Aorta (tissue), 5 donors: Measurements from ENCODE around the gene HYCC1. TPM values are rescaled to one million over a fixed set of nuclear protein-coding genes. Genes with fewer than 3 reads are reported as not detected.
"Not testable (repeated sequence)": the region's sequence is repeated elsewhere in the genome, so short reads cannot be mapped to it uniquely, and the experiment has no call there.

Experiments
- ATAC-seq: fragments of 200-7000 bp; cut with Tn5 transposase; one replicate; pipeline ENCODE4 v1.9.1; 2022; ENCODE audit warnings: moderate library complexity; ENCODE audit not compliant: low FRiP score
- DNase-seq, 2 donors: peaks; one replicate each; pipeline ENCODE4 v3.0.0-alpha.2; 2020
- H3K27ac ChIP-seq, 2 donors: one replicate each; pipeline ENCODE4 v1.5.1; 2013; ENCODE audit warnings: low read length in 2 of 2, mild to moderate bottlenecking in 2 of 2, moderate library complexity in 2 of 2, control low read depth in 1 of 2, inconsistent platforms in 1 of 2, low read depth in 1 of 2
- H3K27me3 ChIP-seq, 2 donors: one replicate each; pipeline ENCODE4 v1.6.1; 2013; ENCODE audit warnings: control low read depth in 1 of 2, low read length in 1 of 2, mild to moderate bottlenecking in 1 of 2, moderate library complexity in 1 of 2; ENCODE audit not compliant: insufficient read depth in 2 of 2, control insufficient read depth in 1 of 2
- H3K36me3 ChIP-seq, 2 donors: one replicate each; pipeline ENCODE4 v1.6.1; 2013; ENCODE audit warnings: control low read depth in 1 of 2, low read length in 1 of 2, mild to moderate bottlenecking in 1 of 2; ENCODE audit not compliant: insufficient read depth in 2 of 2, control insufficient read depth in 1 of 2
- H3K4me1 ChIP-seq, 2 donors: one replicate each; pipeline ENCODE4 v1.6.1; 2013; ENCODE audit warnings: low read length in 2 of 2, control low read depth in 1 of 2, mild to moderate bottlenecking in 1 of 2, moderate library complexity in 1 of 2; ENCODE audit not compliant: insufficient read depth in 2 of 2, control insufficient read depth in 1 of 2
- H3K4me3 ChIP-seq, 2 donors: one replicate each; pipeline ENCODE4 v1.5.1; 2013; ENCODE audit warnings: low read length in 2 of 2, control low read depth in 1 of 2, mild to moderate bottlenecking in 1 of 2
- H3K9me3 ChIP-seq: one replicate; pipeline ENCODE4 v1.6.1; 2013; ENCODE audit warnings: mild to moderate bottlenecking, low read length; ENCODE audit not compliant: control insufficient read depth
- WGBS, 2 donors: extraction: QIAGEN DNeasy Blood & Tissue Kit; methylation state at CpG; one replicate each; pipeline ENCODE4 v1.1.7; 2013; 5-methylcytosine and 5-hydroxymethylcytosine counted together
- intact Hi-C, 2 donors: fragments of 100-400 bp; cut with DNase I; formaldehyde crosslinking; loops; one replicate each; pipeline versions ENCODE4 v1.14.2 to v1.15.0; 2022
- polyA plus RNA-seq, 2 donors: library from polyadenylated mRNA; stranded (reverse); fragments of 200-250 nt; gene quantifications; one replicate each; pipeline ENCODE4 v1.2.3, GENCODE V29; 2013
- total RNA-seq, 2 donors: library from RNA; stranded (reverse); fragmentation: NEBNext Ultra II Directional; extraction: Animal tissue kit (Norgen Biotek cat#: 25700); gene quantifications; one replicate each; pipeline ENCODE4 v1.2.1, GENCODE V29; 2021
- donor health status: healthy with polysubstance abuse.
- donor health status: Bipolar disorder and iron deficiency.
- donor health status: DM: no; HTN: no; CAD: no.
- donor health status: DM: no; HTN: no; CAD: no.
- donor health status: DM: yes; HTN: yes; CAD: no.

HYCC1 gene
- total and polyA plus RNA-seq, 4 donors: 21.0 to 69.3 (median 42.5) TPM

- ATAC-seq (peak; percentile 71), DNase-seq (no peak)
- Histone ChIP-seq H3K27me3 (no peaks in the 10 kb centered on the region), H3K27ac (no peak overlapping the region), H3K36me3 (no peaks in the 10 kb centered on the region), H3K9me3 (no peaks in the 10 kb centered on the region), H3K4me3 (no peak overlapping the region), H3K4me1 (peaks cover 0 to 5% of the 10 kb centered on the region in 2 donors)
- 72 to 82% methylated on average over 3 of the region's 3 CpGs for WGBS, 2 donors
- intact Hi-C loops: no loop called here
Observed at GRCh38 chr7:22980422-22980821, 33.5 kb downstream of the HYCC1 start.

- DNase-seq: no peak
- ATAC-seq: no peak
- Histone ChIP-seq H3K36me3 (no peaks in the 10 kb centered on the region), H3K27me3 (no peaks in the 10 kb centered on the region), H3K4me3 (no peak overlapping the region), H3K9me3 (no peaks in the 10 kb centered on the region), H3K27ac (no peak overlapping the region), H3K4me1 (peaks cover 0 to 5% of the 10 kb centered on the region in 2 donors)
- intact Hi-C loops: no loop called here
- 95 to 100% methylated on average over 1 of the region's 1 CpG for WGBS, 2 donors
Observed at GRCh38 chr7:22979861-22980260, 34.1 kb downstream of the HYCC1 start.

DNA sequence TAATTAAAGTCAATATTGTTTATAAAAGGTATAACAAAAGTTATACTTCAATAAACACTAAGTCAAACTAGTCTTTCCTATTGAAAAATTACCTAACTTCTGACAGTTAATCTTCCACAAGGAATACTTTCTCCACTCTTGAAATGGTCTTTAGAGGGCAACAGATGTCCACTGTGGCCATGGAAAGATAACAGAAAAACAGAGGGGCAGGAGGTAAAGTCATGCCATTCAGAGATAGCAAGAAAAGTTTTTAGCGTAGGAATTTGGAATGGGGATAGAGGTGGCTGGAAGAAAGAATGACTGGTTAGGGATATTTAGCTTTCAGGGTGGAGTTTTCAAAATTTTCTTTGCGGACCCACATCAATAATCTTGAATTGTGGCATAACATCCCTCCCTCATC is 34.7 kb downstream of the HYCC1 start:
- WGBS, 2 donors: 94% methylated on average over 2 of the region's 2 CpGs
- H3K36me3 ChIP-seq: no peaks in the 10 kb centered on the region
- H3K4me1 ChIP-seq: peaks cover 0 to 5% of the 10 kb centered on the region in 2 donors
- H3K27me3 ChIP-seq: no peaks in the 10 kb centered on the region
- H3K27ac ChIP-seq: no peak overlapping the region
- no peak for ATAC-seq
- intact Hi-C loops: no loop called here
- no peak overlapping the region for H3K4me3 ChIP-seq
- DNase-seq: no peak
- H3K9me3 ChIP-seq: no peaks in the 10 kb centered on the region

- H3K36me3 ChIP-seq, ATAC-seq: not testable (repeated sequence)
Observed at GRCh38 chr7:22974636-22975035, 39.3 kb downstream of the HYCC1 start.

DNA sequence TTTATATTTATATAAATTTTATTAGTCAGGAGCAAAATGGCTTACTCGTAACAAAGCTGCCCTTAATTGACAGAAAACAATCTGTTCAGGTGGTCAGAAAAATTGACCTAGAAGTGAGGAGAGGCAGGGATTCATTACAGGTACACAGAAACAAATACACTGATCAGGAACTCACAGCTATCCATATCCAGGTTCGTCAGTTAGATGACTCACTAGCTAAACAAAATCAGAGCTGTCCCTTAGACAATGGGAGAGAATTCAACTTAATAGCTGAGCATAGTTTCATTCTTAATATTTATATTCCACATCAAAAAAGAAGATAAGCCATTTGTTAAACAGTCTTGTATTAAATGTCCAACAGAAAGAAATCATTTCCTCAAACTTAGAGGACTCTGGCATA is 41.7 kb downstream of the HYCC1 start:
- no peaks in the 10 kb centered on the region for H3K27me3 ChIP-seq
- ATAC-seq (no peak), DNase-seq (no peak)
- 87 to 94% methylated on average over 2 of the region's 2 CpGs for WGBS, 2 donors
- H3K4me1 ChIP-seq: no peaks in the 10 kb centered on the region
- no peak overlapping the region for H3K4me3 ChIP-seq
- H3K27ac ChIP-seq: no peak overlapping the region
- no peaks in the 10 kb centered on the region for H3K36me3 ChIP-seq
- H3K9me3 ChIP-seq: no peaks in the 10 kb centered on the region
- intact Hi-C loops: no loop called here

More at GRCh38 chr7:22974636-22975035, 39.3 kb downstream of the HYCC1 start:
- DNase-seq, H3K9me3 ChIP-seq, H3K4me1 ChIP-seq, H3K27me3 ChIP-seq, H3K4me3 ChIP-seq, H3K27ac ChIP-seq, intact Hi-C loops: not testable (repeated sequence)
- WGBS, 2 donors: 78 to 94% methylated on average over 3 of the region's 3 CpGs

DNA sequence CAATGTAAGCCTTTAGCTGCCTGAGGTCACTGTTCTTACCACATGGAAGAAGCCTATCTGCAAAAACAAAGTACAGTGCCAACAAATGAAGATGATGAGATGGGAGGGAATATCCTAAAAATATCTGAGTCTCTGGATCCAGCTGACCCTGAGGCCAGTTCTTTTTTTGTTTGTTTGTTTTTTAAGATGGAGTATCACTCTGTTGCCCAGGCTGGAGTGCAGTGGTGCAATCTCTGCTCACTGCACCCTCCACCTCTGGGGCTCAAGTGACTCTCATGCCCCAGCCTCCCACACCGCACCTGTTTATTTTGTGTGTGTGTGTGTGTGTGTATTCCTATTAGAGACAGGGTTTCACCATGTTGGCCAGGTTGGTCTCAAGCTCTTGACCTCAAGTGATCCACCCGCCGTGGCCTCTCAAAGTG is 44.9 kb downstream of the HYCC1 start:
- no peak overlapping the region for H3K27ac ChIP-seq
- H3K4me1 ChIP-seq: no peaks in the 10 kb centered on the region
- no peak overlapping the region for H3K4me3 ChIP-seq
- intact Hi-C loops: no loop called here
- 79 to 96% methylated on average over 3 of the region's 3 CpGs for WGBS, 2 donors
- H3K27me3 ChIP-seq: no peaks in the 10 kb centered on the region
- ATAC-seq (no peak), DNase-seq (no peak)
- no peaks in the 10 kb centered on the region for H3K36me3 ChIP-seq
- no peaks in the 10 kb centered on the region for H3K9me3 ChIP-seq

Other genes starting within 250 kb of the HYCC1 start
- gene TOMM7, start 191.3 kb downstream of the HYCC1 start, total RNA-seq: 100 to 1,000 TPM; 250 to 305 TPM
- 1,000 to 10,000 TPM in 1 of 2 donors, 100 to 1,000 TPM in 1; 595 to 1,149 TPM for gene TOMM7, start 191.3 kb downstream of the HYCC1 start, polyA plus RNA-seq
- gene KLHL7, start 91.7 kb upstream of the HYCC1 start, total RNA-seq: 10 to 100 TPM; 21.0 to 23.0 TPM
- gene KLHL7, start 91.7 kb upstream of the HYCC1 start, polyA plus RNA-seq: 10 to 100 TPM; 10.5 to 18.7 TPM
- gene NUP42, start 167.9 kb upstream of the HYCC1 start, total RNA-seq: 10 to 100 TPM; 27.1 to 34.9 TPM
- 10 to 100 TPM; 21.2 to 31.3 TPM for gene NUP42, start 167.9 kb upstream of the HYCC1 start, polyA plus RNA-seq
- gene GPNMB, start 232.6 kb upstream of the HYCC1 start, total RNA-seq: 100 to 1,000 TPM; 129 to 209 TPM
- 100 to 1,000 TPM in 1 of 2 donors, 10 to 100 TPM in 1; 60.2 to 175 TPM for gene GPNMB, start 232.6 kb upstream of the HYCC1 start, polyA plus RNA-seq